ENCODE results near the gene PCBP2.

Gene PCBP2

DNA sequence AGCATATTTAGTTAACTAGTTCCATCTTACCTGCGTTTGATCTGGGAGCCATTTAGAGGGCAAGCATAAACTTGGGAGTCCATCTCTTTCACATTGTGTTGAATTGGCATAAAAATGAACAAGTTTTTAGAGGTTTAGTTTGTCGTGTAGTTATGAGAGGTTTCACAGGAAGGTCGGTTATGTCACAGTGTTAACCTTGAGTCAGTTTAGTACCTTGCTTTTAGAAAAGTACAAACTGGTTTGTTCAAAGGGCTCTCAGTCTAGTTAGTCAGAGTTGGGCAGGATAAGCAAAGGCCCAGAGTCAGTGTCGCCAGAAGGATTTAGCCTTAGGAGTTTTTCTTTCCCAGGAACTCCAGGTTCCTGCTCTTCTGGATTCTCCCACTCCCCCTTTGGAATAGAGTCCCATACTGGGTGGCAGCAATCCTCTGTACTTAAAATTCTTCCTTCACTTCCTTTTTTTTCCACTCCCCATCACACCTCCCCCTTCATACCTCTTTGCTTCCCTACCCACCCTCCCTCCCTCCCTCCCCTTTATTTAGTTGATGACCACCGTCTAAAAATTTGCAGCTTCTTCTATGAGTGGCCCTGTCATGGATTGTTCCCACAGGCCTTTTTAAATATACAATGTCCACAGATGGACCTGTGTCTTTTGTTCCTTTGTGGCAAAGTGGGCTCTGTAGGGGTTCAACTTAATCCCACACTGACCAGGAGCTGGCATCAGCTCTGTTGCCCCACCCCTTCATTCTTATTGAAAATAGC lies 12.1 kb downstream of the PCBP2 start:
- Histone ChIP-seq H3K9me3 (ENCODE audit: control insufficient read depth, insufficient read depth, low read length) (no peaks in the 10 kb centered on the region), H3K27me3 (ENCODE audit: control insufficient read depth, insufficient read depth, low read length) (no peaks in the 10 kb centered on the region), H3K4me1 (ENCODE audit: control insufficient read depth, insufficient read depth, low read length) (peaks cover 15% of the 10 kb centered on the region), H3K36me3 (ENCODE audit: control insufficient read depth, insufficient read depth, low read length) (peaks cover 95% of the 10 kb centered on the region), H3K9ac (ENCODE audit: low read depth, low read length) (no peak overlapping the region), H3K4me3 (ENCODE audit: low read depth, low read length) (no peak overlapping the region)

DNA sequence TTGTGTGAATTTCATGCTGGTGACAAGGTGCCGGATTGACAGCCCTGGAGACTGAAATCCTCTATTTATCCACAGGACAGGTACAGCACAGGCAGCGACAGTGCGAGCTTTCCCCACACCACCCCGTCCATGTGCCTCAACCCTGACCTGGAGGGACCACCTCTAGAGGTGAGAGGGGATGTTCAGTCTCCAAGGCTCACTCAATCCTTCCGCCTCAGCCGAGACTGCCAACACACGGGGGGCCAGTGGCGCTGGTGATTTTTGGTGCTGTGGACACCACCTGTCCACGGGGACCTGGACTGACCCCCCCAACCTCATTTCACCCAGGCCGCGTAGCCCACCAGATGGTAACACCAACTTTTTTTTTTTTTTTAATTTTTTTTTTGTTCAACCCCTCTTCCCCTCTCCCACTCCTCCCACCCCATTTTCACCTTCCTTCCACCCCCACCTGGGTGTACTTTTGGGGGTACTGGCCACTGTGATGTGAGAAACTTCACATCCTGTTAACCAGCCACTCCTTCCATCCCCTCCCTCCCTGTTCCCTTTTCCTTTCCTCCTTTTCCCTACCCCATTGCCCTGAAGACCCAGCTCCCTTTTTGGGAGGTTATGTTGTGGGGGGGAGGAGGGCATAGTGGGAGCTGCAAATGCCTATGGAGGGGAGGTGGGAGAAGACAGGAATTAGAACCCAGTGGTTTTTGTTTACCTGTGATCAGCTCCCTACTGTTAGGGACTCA lies 12.9 kb downstream of the PCBP2 start:
- Histone ChIP-seq H3K9ac (ENCODE audit: low read depth, low read length) (no peak overlapping the region), H3K27me3 (ENCODE audit: control insufficient read depth, insufficient read depth, low read length) (no peaks in the 10 kb centered on the region), H3K4me3 (ENCODE audit: low read depth, low read length) (no peak overlapping the region), H3K9me3 (ENCODE audit: control insufficient read depth, insufficient read depth, low read length) (no peaks in the 10 kb centered on the region), H3K36me3 (ENCODE audit: control insufficient read depth, insufficient read depth, low read length) (peaks cover 92% of the 10 kb centered on the region), H3K4me1 (ENCODE audit: control insufficient read depth, insufficient read depth, low read length) (peaks cover 15% of the 10 kb centered on the region)

DNA sequence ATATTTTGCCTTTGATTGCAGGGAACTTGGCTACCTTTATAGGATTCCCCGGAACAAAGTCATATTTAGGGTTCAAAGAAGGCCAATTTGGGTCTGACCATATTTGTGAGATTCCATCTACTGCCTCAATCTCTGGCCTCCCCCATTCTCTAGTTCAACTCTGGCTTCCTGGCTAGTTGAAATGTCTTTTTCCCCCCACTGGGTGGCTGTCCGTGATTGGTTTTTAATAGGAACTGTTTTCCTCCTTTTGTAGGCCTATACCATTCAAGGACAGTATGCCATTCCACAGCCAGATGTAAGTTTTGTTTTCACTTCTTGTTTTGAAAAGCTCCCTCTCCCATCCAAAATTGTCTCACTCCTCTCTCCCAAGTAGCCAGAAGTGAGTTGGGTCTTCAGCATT lies 13.8 kb downstream of the PCBP2 start:
- peaks cover 89% of the 10 kb centered on the region for H3K36me3 ChIP-seq (ENCODE audit: control insufficient read depth, insufficient read depth, low read length)
- no peak overlapping the region for H3K9ac ChIP-seq (ENCODE audit: low read depth, low read length)
- peaks cover 8% of the 10 kb centered on the region for H3K4me1 ChIP-seq (ENCODE audit: control insufficient read depth, insufficient read depth, low read length)
- no peaks in the 10 kb centered on the region for H3K27me3 ChIP-seq (ENCODE audit: control insufficient read depth, insufficient read depth, low read length)
- no peaks in the 10 kb centered on the region for H3K9me3 ChIP-seq (ENCODE audit: control insufficient read depth, insufficient read depth, low read length)
- H3K4me3 ChIP-seq (ENCODE audit: low read depth, low read length): no peak overlapping the region

DNA sequence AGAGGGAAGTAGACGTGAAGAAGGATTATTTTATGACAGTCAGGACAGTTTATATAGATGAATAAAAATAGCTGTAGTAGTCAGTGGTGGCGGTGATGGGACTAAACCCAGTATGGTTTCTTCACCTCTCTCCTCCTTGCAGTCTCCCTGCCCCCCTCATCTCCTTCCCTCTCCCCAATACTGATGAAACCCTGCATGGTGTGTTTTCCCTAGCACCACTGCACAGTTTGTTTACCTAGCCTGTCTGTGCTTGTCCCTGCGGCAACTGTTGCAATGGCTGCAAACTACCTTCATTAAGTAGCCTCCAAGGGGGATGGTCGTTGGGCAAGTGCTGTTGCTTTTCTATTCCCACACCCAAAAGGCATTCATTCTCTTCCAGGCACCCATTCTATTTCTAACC lies 14.7 kb downstream of the PCBP2 start:
- Histone ChIP-seq H3K4me3 (ENCODE audit: low read depth, low read length) (no peak overlapping the region), H3K9me3 (ENCODE audit: control insufficient read depth, insufficient read depth, low read length) (no peaks in the 10 kb centered on the region), H3K27me3 (ENCODE audit: control insufficient read depth, insufficient read depth, low read length) (no peaks in the 10 kb centered on the region), H3K4me1 (ENCODE audit: control insufficient read depth, insufficient read depth, low read length) (peaks cover 8% of the 10 kb centered on the region), H3K36me3 (ENCODE audit: control insufficient read depth, insufficient read depth, low read length) (peaks cover 86% of the 10 kb centered on the region), H3K9ac (ENCODE audit: low read depth, low read length) (no peak overlapping the region)

DNA sequence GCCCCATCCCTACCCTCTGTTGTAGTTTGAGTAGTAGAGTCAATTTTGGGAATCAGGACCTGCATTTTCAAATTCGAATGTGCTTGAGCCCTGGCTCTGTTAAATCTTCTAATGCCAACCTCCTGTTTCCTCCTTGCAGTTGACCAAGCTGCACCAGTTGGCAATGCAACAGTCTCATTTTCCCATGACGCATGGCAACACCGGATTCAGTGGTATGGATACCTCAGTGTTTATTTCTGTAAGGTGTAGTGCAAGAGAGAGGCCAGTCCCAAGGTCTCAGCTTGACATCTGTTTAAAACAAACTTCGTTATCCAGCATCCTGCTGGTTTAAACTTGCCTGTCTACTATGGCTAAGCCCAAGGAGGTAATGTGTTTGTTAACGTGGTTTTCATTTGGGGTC lies 15.2 kb downstream of the PCBP2 start:
- Histone ChIP-seq H3K27me3 (ENCODE audit: control insufficient read depth, insufficient read depth, low read length) (no peaks in the 10 kb centered on the region), H3K4me1 (ENCODE audit: control insufficient read depth, insufficient read depth, low read length) (peaks cover 8% of the 10 kb centered on the region), H3K4me3 (ENCODE audit: low read depth, low read length) (no peak overlapping the region), H3K9me3 (ENCODE audit: control insufficient read depth, insufficient read depth, low read length) (no peaks in the 10 kb centered on the region), H3K9ac (ENCODE audit: low read depth, low read length) (no peak overlapping the region), H3K36me3 (ENCODE audit: control insufficient read depth, insufficient read depth, low read length) (peaks cover 82% of the 10 kb centered on the region)

DNA sequence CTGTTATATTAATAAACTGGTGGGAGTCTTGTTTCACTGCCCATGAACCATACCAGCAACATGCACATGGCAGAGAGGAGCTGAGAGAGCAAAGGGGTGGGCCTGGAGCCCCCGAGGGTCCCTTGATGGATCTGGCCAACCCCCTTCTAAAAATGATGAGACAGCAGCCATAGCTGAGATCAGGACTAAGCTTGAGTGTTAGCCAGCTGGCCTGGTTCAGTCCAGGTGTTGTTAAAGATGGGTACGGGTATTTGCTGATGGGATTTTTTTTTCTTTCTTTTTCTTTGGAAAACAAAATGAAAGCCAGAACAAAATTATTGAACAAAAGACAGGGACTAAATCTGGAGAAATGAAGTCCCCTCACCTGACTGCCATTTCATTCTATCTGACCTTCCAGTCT lies 16.0 kb downstream of the PCBP2 start:
- H3K9me3 ChIP-seq (ENCODE audit: control insufficient read depth, insufficient read depth, low read length): no peaks in the 10 kb centered on the region
- H3K9ac ChIP-seq (ENCODE audit: low read depth, low read length): no peak overlapping the region
- peaks cover 7% of the 10 kb centered on the region for H3K4me1 ChIP-seq (ENCODE audit: control insufficient read depth, insufficient read depth, low read length)
- H3K36me3 ChIP-seq (ENCODE audit: control insufficient read depth, insufficient read depth, low read length): peaks cover 74% of the 10 kb centered on the region
- H3K27me3 ChIP-seq (ENCODE audit: control insufficient read depth, insufficient read depth, low read length): no peaks in the 10 kb centered on the region
- no peak overlapping the region for H3K4me3 ChIP-seq (ENCODE audit: low read depth, low read length)

DNA sequence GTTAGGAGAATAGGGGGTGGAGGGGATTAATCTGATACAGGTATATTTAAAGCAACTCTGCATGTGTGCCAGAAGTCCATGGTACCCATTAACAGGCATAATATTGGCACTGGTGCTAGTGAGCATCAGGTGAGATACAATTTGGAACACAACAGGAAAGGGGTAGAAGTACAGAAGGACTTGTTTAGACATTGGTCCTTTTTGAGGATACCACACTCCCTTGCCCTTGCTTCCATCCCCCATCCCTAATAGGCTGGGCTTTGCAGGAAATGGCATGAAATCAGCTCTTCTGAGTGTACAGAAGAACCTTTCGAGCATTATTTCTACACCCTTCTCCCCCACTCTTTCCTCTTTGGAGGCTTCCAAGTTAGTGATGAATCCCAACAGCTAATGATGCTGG lies 16.4 kb downstream of the PCBP2 start:
- Histone ChIP-seq H3K9me3 (ENCODE audit: control insufficient read depth, insufficient read depth, low read length) (no peaks in the 10 kb centered on the region), H3K36me3 (ENCODE audit: control insufficient read depth, insufficient read depth, low read length) (peaks cover 70% of the 10 kb centered on the region), H3K27me3 (ENCODE audit: control insufficient read depth, insufficient read depth, low read length) (no peaks in the 10 kb centered on the region), H3K9ac (ENCODE audit: low read depth, low read length) (no peak overlapping the region), H3K4me1 (ENCODE audit: control insufficient read depth, insufficient read depth, low read length) (peaks cover 6% of the 10 kb centered on the region), H3K4me3 (ENCODE audit: low read depth, low read length) (no peak overlapping the region)

DNA sequence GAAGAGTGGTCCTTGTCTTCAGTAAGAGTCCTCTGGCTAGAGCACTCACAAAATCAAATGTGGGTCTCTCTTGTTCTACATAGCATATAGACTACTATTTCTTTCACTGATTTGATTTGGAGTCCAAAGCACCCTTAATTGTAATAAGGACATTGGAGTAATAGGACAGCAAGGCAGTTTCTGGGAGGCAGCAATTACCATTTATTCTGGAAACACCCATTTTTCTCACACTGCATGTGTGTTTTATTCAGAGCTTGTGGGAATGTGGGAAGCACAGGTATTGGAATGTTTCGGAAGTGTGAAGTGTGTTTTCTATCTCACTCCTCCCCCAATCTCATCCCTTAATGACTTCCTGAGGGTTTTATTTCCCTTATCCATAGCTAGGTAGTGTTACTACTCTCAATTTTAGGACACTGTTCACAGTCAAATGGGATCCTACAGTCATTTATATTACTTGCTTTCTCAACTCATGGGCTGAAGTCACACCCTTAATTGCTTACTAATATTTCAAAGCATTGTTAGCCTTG lies 20.2 kb downstream of the PCBP2 start:
- no peaks in the 10 kb centered on the region for H3K27me3 ChIP-seq (ENCODE audit: control insufficient read depth, insufficient read depth, low read length)
- H3K9ac ChIP-seq (ENCODE audit: low read depth, low read length): no peak overlapping the region
- peaks cover 7% of the 10 kb centered on the region for H3K4me1 ChIP-seq (ENCODE audit: control insufficient read depth, insufficient read depth, low read length)
- peaks cover 64% of the 10 kb centered on the region for H3K36me3 ChIP-seq (ENCODE audit: control insufficient read depth, insufficient read depth, low read length)
- no peaks in the 10 kb centered on the region for H3K9me3 ChIP-seq (ENCODE audit: control insufficient read depth, insufficient read depth, low read length)
- no peak overlapping the region for H3K4me3 ChIP-seq (ENCODE audit: low read depth, low read length)

DNA sequence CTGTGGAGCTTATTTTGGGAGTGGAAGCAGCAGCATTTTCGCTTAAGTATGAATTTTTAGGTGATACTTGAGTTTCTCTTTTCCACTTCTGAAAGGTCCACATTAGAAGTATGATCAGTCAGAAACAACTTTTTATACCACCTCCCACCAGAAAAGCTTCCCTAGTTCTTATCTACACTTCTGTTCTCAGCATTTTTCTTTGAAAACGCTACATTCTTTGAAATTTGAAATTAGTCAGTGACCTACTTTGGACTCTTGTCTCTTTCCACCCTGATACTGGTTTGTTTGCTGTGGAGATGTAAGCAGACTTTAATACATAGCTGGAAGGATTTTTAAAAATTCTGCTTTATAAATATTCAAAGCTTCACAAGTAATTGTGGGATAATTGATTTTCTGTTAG lies 22.2 kb downstream of the PCBP2 start:
- H3K9me3 ChIP-seq (ENCODE audit: control insufficient read depth, insufficient read depth, low read length): no peaks in the 10 kb centered on the region
- H3K4me1 ChIP-seq (ENCODE audit: control insufficient read depth, insufficient read depth, low read length): peaks cover 7% of the 10 kb centered on the region
- peaks cover 52% of the 10 kb centered on the region for H3K36me3 ChIP-seq (ENCODE audit: control insufficient read depth, insufficient read depth, low read length)
- H3K27me3 ChIP-seq (ENCODE audit: control insufficient read depth, insufficient read depth, low read length): no peaks in the 10 kb centered on the region
- H3K4me3 ChIP-seq (ENCODE audit: low read depth, low read length): no peak overlapping the region
- no peak overlapping the region for H3K9ac ChIP-seq (ENCODE audit: low read depth, low read length)

DNA sequence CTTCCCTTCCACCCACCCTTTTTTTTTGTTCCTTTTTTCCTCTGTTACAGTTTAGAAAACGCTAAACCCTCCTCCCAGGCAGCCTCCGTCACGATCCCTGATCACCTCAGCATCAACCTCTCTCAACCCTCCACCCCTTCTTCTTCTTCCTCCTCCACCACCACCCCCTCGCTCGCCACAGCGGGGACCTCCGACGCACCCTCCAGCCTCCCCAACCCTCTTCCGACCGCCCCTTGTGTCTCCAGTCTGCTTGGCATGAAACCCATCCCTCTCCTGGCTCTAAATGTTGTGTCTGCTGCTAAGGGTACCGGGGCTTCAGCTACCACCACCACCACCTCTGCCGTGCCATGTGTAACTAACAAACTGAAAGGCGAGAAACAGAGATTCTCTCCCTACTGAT lies 22.9 kb downstream of the PCBP2 start:
- peaks cover 48% of the 10 kb centered on the region for H3K36me3 ChIP-seq (ENCODE audit: control insufficient read depth, insufficient read depth, low read length)
- no peaks in the 10 kb centered on the region for H3K27me3 ChIP-seq (ENCODE audit: control insufficient read depth, insufficient read depth, low read length)

DNA sequence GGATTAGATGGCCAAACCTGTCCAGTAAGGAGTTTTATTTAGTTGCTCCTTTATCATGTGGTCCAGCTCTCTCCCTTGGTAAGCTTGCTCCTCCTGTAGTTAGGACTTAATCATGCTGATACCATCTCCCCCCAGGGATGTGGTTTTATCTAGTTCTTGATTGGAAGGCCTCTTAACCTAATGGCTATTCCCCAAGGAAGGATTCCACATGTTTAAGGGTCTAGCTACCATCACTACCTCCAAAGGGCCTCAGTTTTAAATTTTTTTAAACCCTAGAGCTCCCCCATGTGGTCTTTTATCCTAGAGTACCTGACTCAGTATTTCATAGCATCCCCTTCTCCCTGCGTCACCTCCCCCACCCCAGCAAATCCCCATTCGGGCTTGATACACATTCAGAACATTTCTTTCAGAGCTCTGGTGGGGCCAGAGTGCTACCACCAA lies 24.9 kb downstream of the PCBP2 start:
- Histone ChIP-seq H3K4me1 (ENCODE audit: control insufficient read depth, insufficient read depth, low read length) (peaks cover 7% of the 10 kb centered on the region), H3K9me3 (ENCODE audit: control insufficient read depth, insufficient read depth, low read length) (no peaks in the 10 kb centered on the region), H3K9ac (ENCODE audit: low read depth, low read length) (no peak overlapping the region), H3K27me3 (ENCODE audit: control insufficient read depth, insufficient read depth, low read length) (no peaks in the 10 kb centered on the region), H3K4me3 (ENCODE audit: low read depth, low read length) (no peak overlapping the region), H3K36me3 (ENCODE audit: control insufficient read depth, insufficient read depth, low read length) (peaks cover 39% of the 10 kb centered on the region)

More for the DNA sequence above, 22.9 kb downstream of the PCBP2 start:
- Histone ChIP-seq H3K9ac (ENCODE audit: low read depth, low read length) (no peak overlapping the region), H3K9me3 (ENCODE audit: control insufficient read depth, insufficient read depth, low read length) (no peaks in the 10 kb centered on the region), H3K4me3 (ENCODE audit: low read depth, low read length) (no peak overlapping the region), H3K4me1 (ENCODE audit: control insufficient read depth, insufficient read depth, low read length) (peaks cover 7% of the 10 kb centered on the region)

DNA sequence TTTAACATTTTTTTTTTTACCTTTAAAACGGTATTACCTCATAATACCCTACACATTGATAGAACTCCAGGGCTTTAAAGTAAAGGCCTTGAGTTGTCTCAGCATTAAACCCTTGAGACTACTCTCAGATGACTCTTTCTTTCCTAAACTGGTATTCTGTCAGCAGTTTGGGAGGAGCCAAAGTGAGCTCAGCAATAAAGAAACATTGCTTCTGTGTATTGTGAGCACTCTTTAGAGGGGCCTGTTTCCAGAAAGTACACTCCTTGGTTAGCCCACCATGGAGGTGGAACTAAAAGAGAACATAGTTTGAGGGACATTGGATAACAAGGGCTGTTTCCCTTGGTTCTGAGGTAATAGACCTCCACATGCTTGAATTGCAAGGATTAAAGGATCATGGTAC lies 27.0 kb downstream of the PCBP2 start:
- no peaks in the 10 kb centered on the region for H3K9me3 ChIP-seq (ENCODE audit: control insufficient read depth, insufficient read depth, low read length)
- H3K4me3 ChIP-seq (ENCODE audit: low read depth, low read length): no peak overlapping the region
- no peak overlapping the region for H3K9ac ChIP-seq (ENCODE audit: low read depth, low read length)
- peaks cover 7% of the 10 kb centered on the region for H3K4me1 ChIP-seq (ENCODE audit: control insufficient read depth, insufficient read depth, low read length)
- no peaks in the 10 kb centered on the region for H3K27me3 ChIP-seq (ENCODE audit: control insufficient read depth, insufficient read depth, low read length)
- H3K36me3 ChIP-seq (ENCODE audit: control insufficient read depth, insufficient read depth, low read length): peaks cover 51% of the 10 kb centered on the region
